GM23338 (cell line): ENCODE data around the gene LAMA4. TPM values are rescaled to one million over a fixed set of nuclear protein-coding genes. Genes with fewer than 3 reads are reported as not detected.

Source experiments
- ATAC-seq: fragments of 200-7000 bp; cut with Tn5 transposase; 3 replicates; pipeline ENCODE4 v1.9.1; 2020
- DNase-seq: peaks from one replicate; pipeline ENCODE4 v3.0.0-alpha.2; 2015; ENCODE audit warnings: low spot score
- H2AFZ ChIP-seq: fragments of 200-600 bp; sonication (generic); 2 replicates; pipeline ENCODE4 v1.8.0; 2016; ENCODE audit warnings: antibody characterized with exemption, mild to moderate bottlenecking, moderate library complexity
- H3F3A ChIP-seq: fragments of 200-600 bp; sonication (generic); replicated peaks from 2 replicates; pipeline ENCODE4 v1.8.0; 2017; ENCODE audit warnings: antibody characterized with exemption, mixed run types, low read depth
- H3K27ac ChIP-seq: fragments of 200-600 bp; sonication (generic); 2 replicates; pipeline ENCODE4 v1.6.1; 2016; ENCODE audit warnings: low read depth
- H3K27me3 ChIP-seq: fragments of 200-600 bp; sonication (generic); 2 replicates; pipeline ENCODE4 v1.8.0; 2016; ENCODE audit warnings: mild to moderate bottlenecking, mixed run types, moderate library complexity; ENCODE audit not compliant: insufficient read depth
- H3K36me3 ChIP-seq: fragments of 200-600 bp; sonication (generic); 2 replicates; pipeline ENCODE4 v1.8.0; 2016; ENCODE audit warnings: mild to moderate bottlenecking; ENCODE audit not compliant: insufficient read depth
- H3K4me1 ChIP-seq: fragments of 200-600 bp; sonication (generic); 2 replicates; pipeline ENCODE4 v1.8.0; 2016; ENCODE audit warnings: mild to moderate bottlenecking, moderate library complexity; ENCODE audit not compliant: insufficient read depth
- H3K4me2 ChIP-seq: fragments of 200-600 bp; sonication (generic); 2 replicates; pipeline ENCODE4 v1.7.1; 2017; ENCODE audit warnings: mixed run types
- H3K4me3 ChIP-seq: fragments of 200-600 bp; sonication (generic); 2 replicates; pipeline ENCODE4 v1.6.1; 2016; ENCODE audit warnings: mixed run types
- H3K79me2 ChIP-seq: fragments of 200-600 bp; sonication (generic); replicated peaks from 2 replicates; pipeline ENCODE4 v1.8.0; 2017; ENCODE audit warnings: mild to moderate bottlenecking; ENCODE audit not compliant: insufficient read depth
- H3K9me2 ChIP-seq: fragments of 200-600 bp; sonication (generic); 2 replicates; pipeline ENCODE4 v1.8.0; 2017; ENCODE audit not compliant: insufficient read depth
- H4K20me1 ChIP-seq: fragments of 200-600 bp; sonication (generic); replicated peaks from 2 replicates; pipeline ENCODE4 v1.8.0; 2017; ENCODE audit warnings: mild to moderate bottlenecking; ENCODE audit not compliant: insufficient read depth
- H3K27ac Mint-ChIP-seq: 2 replicates; pipeline ENCODE4 v1.8.0; 2020; ENCODE audit warnings: inconsistent platforms, mild to moderate bottlenecking, moderate library complexity, mixed read lengths
- H3K27me3 Mint-ChIP-seq: 3 replicates; pipeline ENCODE4 v1.8.0; 2022; ENCODE audit warnings: low read depth, mild to moderate bottlenecking, moderate library complexity, mixed read lengths, inconsistent platforms; ENCODE audit not compliant: insufficient read depth, poor library complexity
- H3K36me3 Mint-ChIP-seq: 3 replicates; pipeline ENCODE4 v1.8.0; 2021; ENCODE audit warnings: low read depth, mild to moderate bottlenecking, inconsistent platforms, moderate library complexity, mixed read lengths
- H3K4me1 Mint-ChIP-seq: 3 replicates; pipeline ENCODE4 v1.8.0; 2020; ENCODE audit warnings: mild to moderate bottlenecking, inconsistent platforms, mixed read lengths
- H3K4me3 Mint-ChIP-seq: 3 replicates; pipeline ENCODE4 v1.8.0; 2021; ENCODE audit warnings: moderate library complexity, mild to moderate bottlenecking, inconsistent platforms, mixed read lengths
- H3K9me3 Mint-ChIP-seq: 3 replicates; pipeline ENCODE4 v1.8.0; 2020; ENCODE audit warnings: moderate library complexity, mild to moderate bottlenecking, inconsistent platforms, mixed read lengths
- CREB1 ChIP-seq: fragments of 250-450 bp; sonication (Bioruptor Pico); IDR thresholded peaks from 2 replicates; pipeline ENCODE4 v1.5.0; 2020; ENCODE audit warnings: low read depth, mild to moderate bottlenecking, moderate library complexity
- CTCF ChIP-seq, 2 experiments: fragments of 200-600 bp in 1 of 2; sonication (generic) in 1 of 2; conservative IDR thresholded peaks; 2 replicates each; pipeline versions ENCODE4 v1.5.1 to v1.6.1; 2016 to 2017; ENCODE audit warnings: antibody characterized with exemption in 2 of 2, low read depth in 2 of 2, mild to moderate bottlenecking in 2 of 2, moderate library complexity in 1 of 2
- EZH2 ChIP-seq: fragments of 200-600 bp; sonication (generic); IDR thresholded peaks from one replicate; pipeline ENCODE4 v1.8.0; 2017; ENCODE audit warnings: antibody characterized with exemption, mild to moderate bottlenecking, low read depth; ENCODE audit not compliant: unreplicated experiment
- EZH2phosphoT487 ChIP-seq: fragments of 200-600 bp; sonication (generic); IDR thresholded peaks from one replicate; pipeline ENCODE4 v1.8.1; 2018; ENCODE audit warnings: antibody characterized with exemption; ENCODE audit not compliant: unreplicated experiment
- JUNB ChIP-seq: IDR thresholded peaks from one replicate; pipeline ENCODE4 v1.6.1; 2016; ENCODE audit warnings: antibody characterized with exemption; ENCODE audit not compliant: unreplicated experiment
- NANOG ChIP-seq: IDR thresholded peaks from 2 replicates; pipeline ENCODE4 v1.6.1; 2016; ENCODE audit warnings: antibody characterized with exemption, borderline replicate concordance
- REST ChIP-seq: IDR thresholded peaks from one replicate; pipeline ENCODE4 v1.6.1; 2018; ENCODE audit warnings: antibody characterized with exemption; ENCODE audit not compliant: unreplicated experiment
- ZNF331 ChIP-seq: fragments of 250-450 bp; sonication (Bioruptor Pico); IDR thresholded peaks from 2 replicates; pipeline ENCODE4 v1.5.0; 2020; ENCODE audit warnings: low read depth, mild to moderate bottlenecking, moderate library complexity
- polyA plus RNA-seq: library from polyadenylated mRNA; unstranded; fragments of >200 nt; fragmentation: Nextera tagmentation; extraction: Ambion mirVana; gene quantifications from 2 replicates; pipeline ENCODE4 v1.2.1, GENCODE V29; 2016
- total RNA-seq: library from RNA; depleted of rRNA; stranded (reverse); fragments of >200 nt; shearing (Covaris generic); gene quantifications from 2 replicates; pipeline ENCODE4 v1.2.3, GENCODE V29; 2014

LAMA4 gene
- total and polyA plus RNA-seq, 2 experiments from 2014 or later: 1.7 to 2.8 TPM

GRCh38 chr6:112269979-112270566 lies 15.7 kb upstream of the LAMA4 start:
- Mint-ChIP-seq H3K27ac (no peak overlapping the region), H3K4me1 (peaks cover 4% of the 10 kb centered on the region), H3K27me3 (peaks cover 2% of the 10 kb centered on the region), H3K4me3 (no peak overlapping the region), H3K9me3 (no peaks in the 10 kb centered on the region; the same call in 2 of the 3 replicates), H3K36me3 (no peaks in the 10 kb centered on the region)
- H3K27ac ChIP-seq: no peak overlapping the region
- H3K4me1 ChIP-seq: no peaks in the 10 kb centered on the region
- no peaks in the 10 kb centered on the region for H3K27me3 ChIP-seq
- no peaks in the 10 kb centered on the region for H3K79me2 ChIP-seq
- H3K36me3 ChIP-seq: no peaks in the 10 kb centered on the region
- H3K4me3 ChIP-seq: no peak overlapping the region
- no peak overlapping the region for H3K4me2 ChIP-seq
- no peaks in the 10 kb centered on the region for H4K20me1 ChIP-seq
- 0 out of 2 replicates have a peak, but pooled peaks cover 7% of the 10 kb centered on the region for H3K9me2 ChIP-seq
- no peak overlapping the region for H2AFZ ChIP-seq
- H3F3A ChIP-seq: no peaks in the 10 kb centered on the region
- ATAC-seq: no peak
- TF ChIP-seq EZH2phosphoT487: no peak
- DNase-seq: no peak

GRCh38 chr6:112269114-112269513 lies 14.7 kb upstream of the LAMA4 start:
- ATAC-seq (peak; percentile 34; the same call in 1 of the 3 replicates), DNase-seq (peak; percentile 38)
- Mint-ChIP-seq H3K4me1 (peaks cover 4% of the 10 kb centered on the region), H3K9me3 (no peaks in the 10 kb centered on the region; the same call in 2 of the 3 replicates), H3K36me3 (no peaks in the 10 kb centered on the region), H3K4me3 (no peak overlapping the region), H3K27ac (no peak overlapping the region), H3K27me3 (peaks cover 2% of the 10 kb centered on the region)
- no peak overlapping the region for H3K4me3 ChIP-seq
- no peaks in the 10 kb centered on the region for H3K27me3 ChIP-seq
- no peaks in the 10 kb centered on the region for H3K36me3 ChIP-seq
- 0 out of 2 replicates have a peak, but pooled peaks cover 7% of the 10 kb centered on the region for H3K9me2 ChIP-seq
- no peaks in the 10 kb centered on the region for H3K79me2 ChIP-seq
- H3F3A ChIP-seq: no peaks in the 10 kb centered on the region
- peak overlapping the region; percentile 47; the same call in 1 of the 2 replicates for H2AFZ ChIP-seq
- TF ChIP-seq CTCF (conservative IDR thresholded peaks at IDR 0.05; ENCODE audit: low read depth in 2 of 2): peak; percentile 52 to 84
- no peak for TF ChIP-seq NANOG
- no peak for TF ChIP-seq ZNF331
- TF ChIP-seq JUNB: no peak
- TF ChIP-seq EZH2: no peak
- TF ChIP-seq REST: no peak
- TF ChIP-seq EZH2phosphoT487: no peak
- no peak for TF ChIP-seq CREB1 (CRISPR knock-in tag)
- no peak overlapping the region for H3K4me2 ChIP-seq
- H3K4me1 ChIP-seq: no peaks in the 10 kb centered on the region
- no peak overlapping the region for H3K27ac ChIP-seq
- no peaks in the 10 kb centered on the region for H4K20me1 ChIP-seq
